Nucleus accumbens (tissue), 56 donors: ENCODE data around the gene LUZP2.

Experiments used
- DNase-seq, 56 donors: peaks; one replicate each; lab custom pipeline; 2025; lab: John Stamatoyannopoulos, UW

Gene LUZP2

DNA sequence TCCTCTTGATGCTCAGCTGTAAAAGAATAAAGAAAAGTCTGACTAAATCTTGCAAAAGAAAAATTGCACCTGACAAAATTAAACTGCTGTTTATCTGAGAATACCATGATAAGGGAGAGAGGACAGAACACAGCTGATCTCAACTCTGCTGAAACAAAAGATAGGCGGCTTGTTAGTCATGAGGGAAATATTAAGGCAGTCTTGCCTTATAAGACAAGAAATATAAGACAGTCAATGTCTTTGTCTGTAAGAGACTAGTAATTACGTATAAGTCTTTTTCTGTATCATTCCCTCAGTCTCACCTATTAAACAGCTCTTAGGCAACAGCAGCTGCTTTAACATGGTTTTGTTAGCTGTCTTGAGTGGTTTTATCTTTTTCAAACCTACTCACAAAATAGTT lies 296.6 kb downstream of the LUZP2 start:
- no peak for DNase-seq

DNA sequence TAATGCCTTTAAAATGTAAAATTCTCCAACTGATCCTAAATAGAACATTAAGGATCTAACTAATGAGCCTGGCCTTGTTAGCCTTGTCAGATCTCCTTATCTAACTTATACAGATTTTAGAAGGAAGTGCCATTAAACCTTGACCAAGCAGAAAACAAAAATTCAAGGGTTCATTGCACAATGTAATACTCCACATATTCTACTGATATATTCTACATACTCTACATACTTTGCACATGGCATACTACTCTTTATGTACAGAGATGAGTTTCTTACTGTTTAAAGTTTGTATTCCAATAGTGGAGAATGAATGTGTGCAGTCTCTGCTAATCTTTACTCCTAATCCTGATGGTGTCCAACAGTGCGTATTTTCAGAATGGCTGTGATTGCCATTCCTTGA lies 297.2 kb downstream of the LUZP2 start:
- no peak for DNase-seq

DNA sequence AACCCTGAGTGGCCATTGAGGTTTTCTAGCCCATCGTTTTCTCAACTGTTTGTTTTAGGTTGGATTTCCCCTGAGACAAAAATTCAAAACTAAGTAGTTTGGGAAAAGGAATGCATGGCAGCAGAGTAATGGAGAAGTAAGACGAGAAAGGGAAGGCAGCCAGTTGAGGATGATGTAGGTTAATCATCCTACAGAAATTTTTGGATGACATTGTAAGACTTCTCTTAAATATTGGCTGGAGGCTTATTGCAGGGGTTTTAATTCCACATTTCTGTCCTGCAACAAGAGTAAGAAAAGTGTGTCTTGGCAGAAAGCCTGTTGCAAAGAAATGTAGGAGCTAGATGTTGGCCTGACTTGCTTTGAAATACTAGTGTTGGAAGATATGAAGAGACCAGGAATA lies 308.8 kb downstream of the LUZP2 start:
- no peak for DNase-seq

- DNase-seq = no peak
These were observed 311.3 kb downstream of the LUZP2 start for GRCh38 chr11:24808173-24808572.

DNA sequence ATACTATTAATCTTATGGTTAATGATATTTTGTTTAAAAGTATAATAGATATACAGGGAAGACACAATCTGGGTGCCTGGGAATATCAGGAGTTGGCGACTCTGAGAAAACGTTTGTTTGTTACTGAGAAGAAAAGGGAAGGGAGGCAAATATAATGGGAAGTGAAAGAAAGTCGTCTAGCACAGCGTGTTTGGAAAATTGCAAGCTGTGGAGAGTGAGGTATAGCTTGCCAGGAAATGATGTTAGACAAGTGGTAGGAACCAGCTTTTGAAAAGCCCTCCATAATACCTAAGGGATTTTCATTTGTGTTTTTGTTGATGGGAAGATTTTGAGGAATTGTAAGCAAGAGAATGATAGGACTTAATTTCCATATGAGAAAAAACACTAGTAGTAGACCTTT lies 322.2 kb downstream of the LUZP2 start:
- DNase-seq = no peak

DNA sequence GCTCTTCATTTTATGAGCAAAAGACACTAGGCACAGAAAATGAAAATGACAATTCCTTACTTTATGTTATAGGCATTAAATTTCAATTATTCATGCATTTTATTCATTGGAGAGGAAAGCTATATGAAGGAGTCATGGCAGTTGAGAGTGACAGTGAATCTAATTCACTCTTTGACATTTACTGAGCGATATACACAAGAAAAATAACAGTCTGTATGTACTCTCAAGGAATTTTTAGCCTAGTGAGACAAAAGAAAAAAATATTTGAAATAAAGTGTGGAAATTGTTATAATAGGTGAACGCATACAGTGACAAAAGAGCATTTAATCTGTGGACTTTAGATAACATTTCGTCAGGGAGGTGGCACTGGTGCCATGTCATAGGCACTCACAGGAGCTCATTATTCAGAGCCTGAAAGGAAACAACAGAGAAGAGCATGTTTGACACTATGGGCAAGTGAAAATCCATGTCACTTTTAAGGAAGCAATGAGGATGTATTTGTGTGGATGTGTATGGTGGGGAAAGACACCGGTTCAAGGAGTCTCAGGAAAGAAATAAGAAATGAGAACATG lies 323.1 kb downstream of the LUZP2 start:
- no peak for DNase-seq

GRCh38 chr11:24820541-24820940 lies 323.7 kb downstream of the LUZP2 start:
- no peak for DNase-seq

GRCh38 chr11:24828938-24829605 lies 332.2 kb downstream of the LUZP2 start:
- no peak for DNase-seq

DNA sequence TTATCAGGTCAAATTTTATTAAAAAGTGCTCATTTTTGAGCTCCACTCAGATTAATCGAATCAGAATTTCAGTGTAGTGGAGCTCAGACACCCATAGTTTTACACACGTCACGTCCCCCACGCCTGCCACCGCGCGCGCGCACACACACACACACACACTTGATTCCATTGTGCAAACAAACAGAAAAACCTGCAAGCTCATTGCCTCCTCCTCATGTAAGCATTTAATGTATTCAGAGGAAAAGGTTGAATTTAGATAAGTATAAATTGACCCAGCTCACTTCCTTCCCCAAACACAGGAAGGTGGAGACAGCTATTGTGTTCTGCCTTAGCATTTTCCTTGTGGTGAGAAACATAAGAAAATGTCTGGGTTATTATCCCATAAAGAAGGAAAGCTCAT lies 336.7 kb downstream of the LUZP2 start:
- DNase-seq = no peak

GRCh38 chr11:24837112-24837511 lies 340.3 kb downstream of the LUZP2 start:
- DNase-seq = no peak

GRCh38 chr11:24842308-24842707 lies 345.5 kb downstream of the LUZP2 start:
- DNase-seq = no peak

- no peak for DNase-seq
These were observed 347.6 kb downstream of the LUZP2 start for GRCh38 chr11:24844406-24844805.

DNA sequence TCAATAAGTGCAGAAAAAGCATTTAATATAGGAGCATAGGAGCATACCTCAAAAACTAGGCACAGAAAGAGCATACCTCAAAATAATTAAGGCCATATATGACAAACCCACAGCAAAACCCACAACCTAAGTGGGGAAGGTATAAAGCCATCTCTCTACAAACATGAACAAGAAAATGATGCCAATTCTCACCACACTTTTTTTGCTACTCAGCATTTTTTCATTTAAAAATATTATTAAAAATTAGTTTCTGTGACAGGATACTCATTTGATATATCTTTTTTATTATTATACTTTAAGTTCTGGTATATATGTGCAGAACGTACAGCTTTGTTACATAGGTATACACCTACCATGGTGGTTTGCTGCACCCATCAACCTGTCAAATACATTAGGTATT lies 352.0 kb downstream of the LUZP2 start:
- DNase-seq = no peak

GRCh38 chr11:24855951-24856350 lies 359.1 kb downstream of the LUZP2 start:
- DNase-seq = no peak

DNA sequence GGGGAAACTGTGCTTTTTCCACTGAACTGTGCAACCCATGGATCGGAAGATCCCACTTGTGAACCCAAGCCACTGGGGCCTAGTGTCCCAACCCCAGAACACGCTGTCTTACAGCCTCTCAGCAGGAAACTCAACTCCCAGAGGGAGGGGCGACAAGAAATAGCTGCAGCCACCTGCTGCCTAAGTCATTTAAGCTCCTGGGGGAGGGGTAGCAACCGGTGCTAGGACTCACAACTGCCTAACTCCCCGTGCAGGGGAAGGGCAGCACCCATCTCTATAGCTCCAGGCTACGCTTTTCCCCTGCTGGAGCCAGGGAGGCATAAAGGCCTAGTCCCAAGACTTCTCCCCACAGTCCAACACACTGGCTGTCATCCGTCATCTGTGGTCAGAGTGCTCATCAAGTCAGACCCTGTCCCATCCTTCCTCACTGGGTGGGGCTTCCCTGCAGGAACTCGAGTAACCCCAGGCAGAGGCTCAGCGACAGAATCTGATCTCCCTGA lies 363.0 kb downstream of the LUZP2 start:
- no peak for DNase-seq

DNA sequence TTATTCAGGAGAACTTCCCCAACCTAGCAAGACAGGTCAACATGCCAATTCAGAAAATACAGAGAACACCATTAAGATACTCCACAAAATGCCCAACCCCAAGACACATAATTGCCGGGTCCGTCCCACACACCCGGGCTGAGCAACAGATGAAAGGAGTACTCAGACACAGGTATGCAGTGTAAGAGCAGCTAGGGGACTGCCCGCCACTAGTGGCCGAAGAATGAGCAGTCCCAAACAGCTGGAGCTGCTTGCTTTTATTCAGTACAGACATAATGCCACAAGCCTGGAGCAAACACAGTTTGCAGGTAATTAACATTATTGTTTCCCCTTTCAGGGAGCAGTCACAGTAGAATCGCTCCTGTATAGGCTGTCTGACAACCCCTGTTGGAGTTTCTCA lies 364.6 kb downstream of the LUZP2 start:
- no peak for DNase-seq

GRCh38 chr11:24866743-24867142 lies 369.9 kb downstream of the LUZP2 start:
- no peak for DNase-seq

- no peak for DNase-seq
These were observed 373.2 kb downstream of the LUZP2 start for GRCh38 chr11:24870048-24870447.

DNA sequence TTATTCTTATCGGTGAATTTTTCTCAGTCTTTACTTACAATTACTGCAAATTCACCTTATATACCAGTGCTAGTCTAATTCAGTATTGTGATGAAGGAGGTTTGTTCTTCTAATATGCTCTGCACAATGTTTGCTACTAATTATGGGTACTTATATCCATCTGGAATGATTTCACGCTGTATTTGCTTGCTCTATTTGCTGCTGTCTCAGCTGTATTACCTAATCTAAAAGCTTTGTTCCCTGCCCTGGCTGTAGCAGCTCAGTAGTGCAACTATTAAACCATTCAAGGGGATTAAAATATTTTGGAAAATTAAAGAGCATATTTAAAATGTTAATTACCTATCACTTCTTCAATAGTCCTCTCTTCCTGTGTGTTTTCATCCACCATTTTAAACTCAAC lies 375.3 kb downstream of the LUZP2 start:
- no peak for DNase-seq

- no peak for DNase-seq
These were observed 375.9 kb downstream of the LUZP2 start for GRCh38 chr11:24872651-24873311.

- no peak for DNase-seq
These were observed 384.1 kb downstream of the LUZP2 start for GRCh38 chr11:24880962-24881361.

DNA sequence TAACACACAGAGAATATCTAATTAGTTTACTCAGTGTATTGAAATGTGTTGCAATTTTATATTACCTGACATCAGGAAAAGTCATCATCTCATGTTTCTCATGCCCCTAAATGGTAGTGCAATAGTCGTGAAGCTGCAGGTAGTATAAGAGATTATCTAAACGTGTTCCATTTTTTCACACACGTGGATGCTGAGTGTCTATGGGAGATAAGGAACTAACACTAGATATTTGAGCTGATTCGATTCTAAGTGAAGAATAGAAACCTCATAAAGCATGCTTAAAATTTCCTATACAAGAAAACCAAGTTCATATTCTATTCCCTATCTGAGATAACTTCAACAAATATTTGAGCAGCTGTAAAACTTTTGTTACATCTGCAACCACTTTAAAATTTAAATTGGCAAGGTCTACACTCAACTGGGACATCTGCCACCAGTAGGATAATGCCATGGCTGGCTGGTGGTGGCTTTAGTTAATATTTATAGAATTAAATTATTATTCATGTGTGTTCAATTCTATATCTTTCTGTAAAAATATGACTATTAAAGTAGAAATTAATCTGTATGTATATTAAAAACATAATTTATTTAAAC lies 388.8 kb downstream of the LUZP2 start:
- DNase-seq = no peak
